ENCODE measurements around the gene WDR83.
"Not testable (repeated sequence)": the region's sequence is repeated elsewhere in the genome, so short reads cannot be mapped to it uniquely, and the experiment has no call there.

WDR83 gene

GRCh38 chr19:12687496-12688196 is 21.0 kb downstream of the WDR83 start, which contains the start of gene GNG14:
TSS of gene GNG14 (plus strand) at chr19:12687998. CDS start at chr19:12688049, 51 bp downstream.
- no peak for DNase-seq

- DNase-seq: no peak
Measured at GRCh38 chr19:12689012-12689411, 22.4 kb downstream of the WDR83 start.

- DNase-seq: no peak
Measured at GRCh38 chr19:12689581-12690216, 23.1 kb downstream of the WDR83 start.

GRCh38 chr19:12692960-12693359 is 26.4 kb downstream of the WDR83 start:
- no peak for DNase-seq

- DNase-seq: no peak
Measured at GRCh38 chr19:12694641-12695040, 28.0 kb downstream of the WDR83 start.

- DNase-seq: peak; percentile 36
Measured at GRCh38 chr19:12695096-12695495, 28.5 kb downstream of the WDR83 start.

GRCh38 chr19:12695514-12695913 is 28.9 kb downstream of the WDR83 start:
- no peak for DNase-seq

- peak; percentile 39 for DNase-seq
Measured at GRCh38 chr19:12695997-12696365, 29.4 kb downstream of the WDR83 start.

GRCh38 chr19:12696366-12697335 is 30.0 kb downstream of the WDR83 start, which contains the start of gene FBXW9:
TSS of gene FBXW9 (minus strand) at chr19:12696631. CDS start at chr19:12696581, 50 bp downstream.
- DNase-seq: peak; percentile 96

GRCh38 chr19:12697425-12697824 is 30.8 kb downstream of the WDR83 start:
- not testable (repeated sequence) for DNase-seq

GRCh38 chr19:12698138-12698537 is 31.5 kb downstream of the WDR83 start:
- DNase-seq: no peak

GRCh38 chr19:12701596-12702282 is 35.1 kb downstream of the WDR83 start:
- no peak for DNase-seq

GRCh38 chr19:12703046-12703445 is 36.4 kb downstream of the WDR83 start:
- DNase-seq: peak; percentile 44

GRCh38 chr19:12705169-12705568 is 38.6 kb downstream of the WDR83 start:
- DNase-seq: no peak

GRCh38 chr19:12705654-12706331 is 39.2 kb downstream of the WDR83 start:
- DNase-seq: no peak

- DNase-seq: no peak
Measured at GRCh38 chr19:12706332-12706718, 39.7 kb downstream of the WDR83 start.

GRCh38 chr19:12708641-12709040 is 42.0 kb downstream of the WDR83 start:
- DNase-seq: no peak

GRCh38 chr19:12711187-12711586 is 44.6 kb downstream of the WDR83 start:
- no peak for DNase-seq

- DNase-seq: peak; percentile 13
Measured at GRCh38 chr19:12712077-12712476, 45.5 kb downstream of the WDR83 start.

- not testable (repeated sequence) for DNase-seq
Measured at GRCh38 chr19:12713304-12713703, 46.7 kb downstream of the WDR83 start.

- no peak for DNase-seq
Measured at GRCh38 chr19:12715102-12715501, 48.5 kb downstream of the WDR83 start.

- DNase-seq: no peak
Measured at GRCh38 chr19:12715929-12716328, 49.3 kb downstream of the WDR83 start.
